Mesothelial cell of epicardium (in vitro differentiated cells): Measurements from ENCODE around the gene ATP8B4. TPM values are rescaled to one million over a fixed set of nuclear protein-coding genes. Genes with fewer than 3 reads are reported as not detected.

Experiments
- DNase-seq, 2 experiments: peaks; one replicate each; pipeline ENCODE4 v3.0.0; 2021; ENCODE audit warnings: low spot score in 2 of 2; ENCODE audit not compliant: unreplicated experiment in 2 of 2
- H3K27ac Mint-ChIP-seq: 2 replicates; pipeline ENCODE4 v1.8.0; 2021; ENCODE audit warnings: mixed read lengths
- H3K27me3 Mint-ChIP-seq: 2 replicates; pipeline ENCODE4 v1.8.0; 2021; ENCODE audit warnings: low read depth, mixed read lengths
- H3K36me3 Mint-ChIP-seq: 2 replicates; pipeline ENCODE4 v1.8.0; 2021; ENCODE audit warnings: mixed read lengths
- H3K4me1 Mint-ChIP-seq: 2 replicates; pipeline ENCODE4 v1.8.0; 2021; ENCODE audit warnings: mixed read lengths
- H3K4me3 Mint-ChIP-seq: 2 replicates; pipeline ENCODE4 v1.8.0; 2021; ENCODE audit warnings: mild to moderate bottlenecking, moderate library complexity, mixed read lengths
- H3K9me3 Mint-ChIP-seq: 2 replicates; pipeline ENCODE4 v1.8.0; 2021; ENCODE audit warnings: mixed read lengths
- CTCF ChIP-seq: fragments of 200-600 bp; sonication (generic); IDR thresholded peaks from one replicate; pipeline ENCODE4 v1.5.0; 2021; ENCODE audit warnings: antibody characterized with exemption; ENCODE audit not compliant: unreplicated experiment
- total RNA-seq: library from RNA; stranded (reverse); gene quantifications from 3 replicates; pipeline ENCODE4 v1.2.1, GENCODE V29; 2021

The ATP8B4 gene
- total RNA-seq, 1 donor from 2014 or later = 1.8 TPM

GRCh38 chr15:50149090-50149489, 30.1 kb upstream of the ATP8B4 start:
- H3K9me3 Mint-ChIP-seq = peaks cover 4% of the 10 kb centered on the region
- DNase-seq = no peak
- H3K36me3 Mint-ChIP-seq = no peaks in the 10 kb centered on the region
- H3K4me1 Mint-ChIP-seq = peaks cover 22% of the 10 kb centered on the region
- no peaks in the 10 kb centered on the region for H3K27me3 Mint-ChIP-seq
- TF ChIP-seq CTCF = no peak
- no peak overlapping the region for H3K4me3 Mint-ChIP-seq
- H3K27ac Mint-ChIP-seq = peak overlapping the region; percentile 47

- no peaks in the 10 kb centered on the region for H3K36me3 Mint-ChIP-seq
- no peak overlapping the region for H3K27ac Mint-ChIP-seq
- peaks cover 4% of the 10 kb centered on the region for H3K9me3 Mint-ChIP-seq
- peak; percentile 61 for TF ChIP-seq CTCF
- DNase-seq = no peak
- H3K4me1 Mint-ChIP-seq = peaks cover 24% of the 10 kb centered on the region
- H3K4me3 Mint-ChIP-seq = no peak overlapping the region
- no peaks in the 10 kb centered on the region for H3K27me3 Mint-ChIP-seq
Observed at GRCh38 chr15:50148362-50148963, 29.4 kb upstream of the ATP8B4 start.

GRCh38 chr15:50146632-50147031, 27.6 kb upstream of the ATP8B4 start:
- no peak for TF ChIP-seq CTCF
- DNase-seq = no peak
- Mint-ChIP-seq H3K4me1 (peaks cover 24% of the 10 kb centered on the region), H3K27me3 (no peaks in the 10 kb centered on the region), H3K27ac (no peak overlapping the region), H3K4me3 (no peak overlapping the region), H3K9me3 (no peaks in the 10 kb centered on the region), H3K36me3 (no peaks in the 10 kb centered on the region)

GRCh38 chr15:50145451-50145872, 26.4 kb upstream of the ATP8B4 start:
- Mint-ChIP-seq H3K27ac (peak overlapping the region; percentile 21), H3K4me1 (peaks cover 24% of the 10 kb centered on the region), H3K9me3 (no peaks in the 10 kb centered on the region), H3K27me3 (no peaks in the 10 kb centered on the region), H3K36me3 (no peaks in the 10 kb centered on the region), H3K4me3 (no peak overlapping the region)
- DNase-seq = no peak
- TF ChIP-seq CTCF = peak; percentile 77

- Mint-ChIP-seq H3K9me3 (no peaks in the 10 kb centered on the region), H3K4me3 (no peak overlapping the region), H3K4me1 (peaks cover 27% of the 10 kb centered on the region), H3K36me3 (no peaks in the 10 kb centered on the region), H3K27ac (peak overlapping the region; percentile 54), H3K27me3 (no peaks in the 10 kb centered on the region)
- no peak for DNase-seq
- no peak for TF ChIP-seq CTCF
Observed at GRCh38 chr15:50144341-50145120, 25.5 kb upstream of the ATP8B4 start.
